Adipocyte (in vitro differentiated cells): ENCODE results near the gene FCGR3A.
"Not testable (repeated sequence)": the region's sequence is repeated elsewhere in the genome, so short reads cannot be mapped to it uniquely, and the experiment has no call there.

Experiments used
- DNase-seq: peaks from one replicate; pipeline ENCODE4 v3.0.0-alpha.2; 2015; ENCODE audit warnings: low read depth
- H3K27me3 ChIP-seq: replicated peaks from 2 replicates; pipeline ENCODE4 v1.7.0; 2013; ENCODE audit warnings: mild to moderate bottlenecking, low read length, moderate library complexity; ENCODE audit not compliant: control insufficient read depth, insufficient read depth
- H3K36me3 ChIP-seq: 2 replicates; pipeline ENCODE4 v1.7.0; 2013; ENCODE audit warnings: low read length, mild to moderate bottlenecking, moderate library complexity; ENCODE audit not compliant: control insufficient read depth, insufficient read depth, severe bottlenecking
- H3K4me1 ChIP-seq: 2 replicates; pipeline ENCODE4 v1.7.0; 2013; ENCODE audit warnings: mild to moderate bottlenecking, low read length, moderate library complexity; ENCODE audit not compliant: control insufficient read depth, insufficient read depth
- H3K4me3 ChIP-seq: 2 replicates; pipeline ENCODE4 v1.7.0; 2013; ENCODE audit warnings: mild to moderate bottlenecking, low read length, moderate library complexity
- H3K9ac ChIP-seq: 2 replicates; pipeline ENCODE4 v1.7.0; 2013; ENCODE audit warnings: mild to moderate bottlenecking, low read length, moderate library complexity
- H3K9me3 ChIP-seq: 2 replicates; pipeline ENCODE4 v1.7.0; 2013; ENCODE audit warnings: mild to moderate bottlenecking, low read length, moderate library complexity; ENCODE audit not compliant: control insufficient read depth

Gene FCGR3A

DNA sequence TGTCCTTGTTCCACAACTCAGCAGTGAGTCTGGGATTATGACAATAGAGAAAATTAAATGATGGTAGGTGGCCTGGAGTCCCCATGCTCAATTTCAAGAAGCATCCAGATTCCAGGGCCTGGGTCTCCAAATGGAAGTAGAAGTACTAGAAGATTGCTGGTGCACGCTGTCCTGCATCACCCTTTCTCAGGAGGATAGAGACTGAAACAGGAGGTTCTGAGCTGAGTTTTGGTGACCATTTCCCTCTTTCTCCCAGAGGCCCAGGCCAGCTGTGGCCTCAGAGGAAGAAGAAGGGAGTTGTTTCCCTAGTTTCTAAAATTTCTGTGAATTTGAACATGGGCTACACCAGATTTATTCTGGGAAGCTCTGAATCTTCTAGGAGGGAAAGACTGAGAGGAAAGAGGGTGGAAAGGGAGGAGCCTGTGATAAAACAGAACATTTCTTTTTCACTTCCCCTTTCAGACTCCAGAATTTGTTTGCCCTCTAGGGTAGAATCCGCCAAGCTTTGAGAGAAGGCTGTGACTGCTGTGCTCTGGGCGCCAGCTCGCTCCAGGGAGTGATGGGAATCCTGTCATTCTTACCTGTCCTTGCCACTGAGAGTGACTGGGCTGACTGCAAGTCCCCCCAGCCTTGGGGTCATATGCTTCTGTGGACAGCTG is 31.4 kb upstream of the FCGR3A start:
- H3K4me1 ChIP-seq, H3K9me3 ChIP-seq, DNase-seq, H3K36me3 ChIP-seq, H3K4me3 ChIP-seq, H3K9ac ChIP-seq, H3K27me3 ChIP-seq: not testable (repeated sequence)

DNA sequence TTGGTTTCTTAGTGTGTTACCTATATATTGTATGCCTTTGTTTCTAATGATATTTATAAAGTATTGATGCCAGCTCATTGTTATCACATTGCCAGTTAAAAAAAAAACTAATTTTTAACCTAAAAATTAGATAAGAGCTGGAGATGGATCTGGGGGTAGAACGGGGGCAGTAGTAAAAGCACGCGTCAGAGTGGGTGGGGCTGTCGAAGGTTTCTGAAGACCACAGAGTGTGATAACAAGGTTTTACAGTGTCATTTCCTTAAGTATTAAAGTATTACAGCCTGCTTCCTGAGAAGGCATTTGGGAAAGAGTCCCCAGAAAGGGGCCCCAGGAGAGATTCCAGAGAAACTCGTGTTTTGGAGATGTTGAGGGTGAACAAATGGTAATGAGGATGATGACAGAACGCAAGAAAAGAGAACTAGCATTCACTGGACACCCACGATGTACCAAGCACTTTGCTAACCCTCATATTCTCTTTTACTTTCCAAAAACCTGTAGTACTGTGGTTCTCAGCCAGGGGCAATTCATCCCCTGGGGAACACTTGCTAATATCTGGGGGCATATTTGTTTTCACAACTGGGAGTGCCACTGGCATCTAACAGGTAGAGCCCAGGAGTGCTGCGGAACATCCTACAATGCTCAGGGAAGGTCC is 30.4 kb upstream of the FCGR3A start:
- not testable (repeated sequence) for H3K4me1 ChIP-seq, H3K9me3 ChIP-seq, H3K36me3 ChIP-seq, H3K9ac ChIP-seq, H3K4me3 ChIP-seq, DNase-seq, H3K27me3 ChIP-seq

DNA sequence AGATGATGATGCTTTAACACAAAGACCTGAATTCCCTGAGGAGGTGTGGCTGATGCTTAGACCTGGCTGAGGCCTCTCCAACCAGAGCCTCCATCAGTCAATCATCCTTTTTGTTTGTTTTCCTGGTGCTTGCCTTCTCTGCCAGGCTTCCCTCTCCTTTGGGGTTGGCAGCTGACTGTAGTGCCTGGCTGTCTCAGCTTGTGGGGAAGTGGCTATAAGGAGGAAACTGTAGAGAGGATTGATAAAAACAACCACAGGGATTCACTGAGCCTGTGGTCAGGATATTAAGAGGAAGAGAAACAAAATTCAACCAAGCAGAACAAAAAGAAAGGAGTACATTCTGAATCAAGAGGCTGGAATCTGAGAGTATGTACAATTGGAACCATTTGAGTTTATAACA is 27.1 kb upstream of the FCGR3A start:
- not testable (repeated sequence) for H3K4me3 ChIP-seq, H3K9ac ChIP-seq, H3K36me3 ChIP-seq, H3K9me3 ChIP-seq, H3K27me3 ChIP-seq, DNase-seq, H3K4me1 ChIP-seq

- not testable (repeated sequence) for H3K9me3 ChIP-seq, H3K4me1 ChIP-seq, DNase-seq, H3K4me3 ChIP-seq, H3K36me3 ChIP-seq, H3K27me3 ChIP-seq, H3K9ac ChIP-seq
Observed at GRCh38 chr1:161571703-161572102, 22.1 kb upstream of the FCGR3A start.

DNA sequence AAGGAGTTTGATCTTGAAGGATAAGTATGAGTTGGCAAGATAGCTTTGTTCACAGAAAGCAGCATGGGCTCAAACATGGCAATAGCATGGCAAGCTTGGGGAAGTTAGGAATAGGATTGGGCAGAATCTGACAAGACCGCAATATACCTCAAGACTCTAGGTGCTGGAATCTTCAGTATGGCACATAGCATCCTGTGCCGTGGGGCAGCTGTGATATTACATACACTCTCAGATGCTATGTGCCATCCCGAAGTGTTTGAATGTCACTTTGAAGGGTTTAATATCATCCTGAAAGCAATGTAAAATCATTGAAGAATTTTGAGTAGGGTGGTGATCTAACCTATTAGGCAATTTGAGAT is 17.0 kb upstream of the FCGR3A start:
- not testable (repeated sequence) for H3K27me3 ChIP-seq

GRCh38 chr1:161563522-161563921 is 13.9 kb upstream of the FCGR3A start:
- not testable (repeated sequence) for H3K36me3 ChIP-seq, H3K4me3 ChIP-seq, H3K9me3 ChIP-seq, H3K27me3 ChIP-seq, H3K9ac ChIP-seq, DNase-seq, H3K4me1 ChIP-seq

More for the DNA sequence above, 17.0 kb upstream of the FCGR3A start:
- not testable (repeated sequence) for H3K36me3 ChIP-seq, H3K9me3 ChIP-seq, H3K4me3 ChIP-seq, H3K9ac ChIP-seq, H3K4me1 ChIP-seq, DNase-seq

GRCh38 chr1:161562441-161562840 is 12.8 kb upstream of the FCGR3A start:
- not testable (repeated sequence) for DNase-seq, H3K4me3 ChIP-seq, H3K4me1 ChIP-seq, H3K36me3 ChIP-seq, H3K9me3 ChIP-seq, H3K9ac ChIP-seq, H3K27me3 ChIP-seq

DNA sequence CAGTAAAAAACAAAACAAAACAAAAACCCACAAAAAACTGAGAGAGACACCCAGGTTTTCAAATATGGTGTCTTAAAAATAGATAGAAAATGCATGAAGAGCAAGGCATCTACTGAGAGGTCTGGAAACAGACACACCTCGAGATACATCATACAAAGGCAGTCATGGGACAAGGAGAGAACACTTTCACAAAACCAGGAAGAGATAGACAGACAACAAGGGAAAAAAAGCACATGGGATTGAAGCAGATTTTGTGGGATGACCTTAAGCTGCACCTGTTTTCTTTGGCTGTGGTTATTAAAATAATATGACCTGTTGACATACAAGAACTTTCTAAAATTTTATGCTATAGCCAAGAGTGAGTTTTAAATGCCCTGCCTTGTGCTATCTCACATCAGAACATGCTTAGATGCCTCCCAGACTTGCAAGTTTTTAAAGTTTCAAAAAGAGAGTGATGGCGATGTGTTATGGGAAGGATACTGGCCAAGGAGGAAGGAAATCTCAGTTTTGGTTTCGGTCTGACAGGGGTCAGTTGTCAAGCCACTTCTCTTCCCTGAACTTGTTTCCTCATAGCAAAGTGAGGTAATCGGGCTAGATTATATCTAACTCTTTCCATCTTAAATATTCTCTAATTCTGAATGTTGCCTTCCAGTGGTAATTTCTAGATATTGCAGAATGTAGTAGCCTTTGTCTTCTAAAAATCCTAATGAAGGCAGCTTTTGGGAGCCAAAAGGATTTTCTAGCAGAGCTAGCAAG is 11.5 kb upstream of the FCGR3A start:
- H3K9me3 ChIP-seq, H3K4me1 ChIP-seq, H3K27me3 ChIP-seq, H3K4me3 ChIP-seq, H3K9ac ChIP-seq, H3K36me3 ChIP-seq, DNase-seq: not testable (repeated sequence)

DNA sequence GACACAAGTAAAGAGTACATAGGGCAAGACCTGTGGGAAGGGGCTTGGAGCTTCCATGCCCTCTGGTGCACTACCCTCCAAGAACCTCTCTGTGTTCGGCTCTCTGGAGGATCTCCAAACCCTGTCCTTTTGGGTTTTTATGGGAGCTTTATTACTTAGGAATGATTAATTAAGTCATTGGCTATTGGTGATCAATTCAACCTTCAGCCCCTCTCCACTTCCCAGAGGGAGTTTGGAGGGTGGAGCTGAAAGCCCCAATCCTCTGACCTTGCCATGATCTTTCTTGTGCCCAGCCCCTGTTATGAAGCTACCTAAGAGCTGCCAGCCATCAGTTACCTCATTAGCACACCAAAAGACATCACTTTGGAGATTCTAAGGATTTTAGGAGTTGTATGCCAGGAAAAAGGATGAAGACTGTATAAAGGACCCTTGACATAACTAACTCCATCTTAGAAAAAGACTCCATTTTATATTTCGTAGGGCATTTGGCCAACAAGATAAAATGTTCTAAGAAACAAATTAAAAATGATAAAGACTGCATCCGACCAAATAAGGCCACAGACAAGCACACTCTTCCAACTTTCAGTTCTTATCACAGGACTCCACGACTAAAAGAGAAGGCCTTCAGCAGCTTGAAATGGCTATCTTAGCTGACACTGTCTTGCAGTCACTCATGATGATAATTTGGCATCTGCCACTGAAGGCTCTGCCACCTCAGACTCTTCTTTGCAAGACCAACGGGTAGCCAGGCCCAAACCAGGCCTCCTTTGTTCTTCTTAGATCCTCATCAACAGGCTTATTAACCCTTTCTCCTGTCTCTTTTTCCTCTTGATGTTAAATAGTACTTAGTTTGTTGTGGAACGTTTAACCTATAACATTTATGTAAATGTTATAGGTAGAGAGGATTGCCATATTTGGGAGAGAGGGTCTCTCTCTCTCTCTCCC is 8.2 kb upstream of the FCGR3A start:
- not testable (repeated sequence) for H3K27me3 ChIP-seq, H3K4me3 ChIP-seq, DNase-seq, H3K36me3 ChIP-seq, H3K9me3 ChIP-seq, H3K4me1 ChIP-seq, H3K9ac ChIP-seq

DNA sequence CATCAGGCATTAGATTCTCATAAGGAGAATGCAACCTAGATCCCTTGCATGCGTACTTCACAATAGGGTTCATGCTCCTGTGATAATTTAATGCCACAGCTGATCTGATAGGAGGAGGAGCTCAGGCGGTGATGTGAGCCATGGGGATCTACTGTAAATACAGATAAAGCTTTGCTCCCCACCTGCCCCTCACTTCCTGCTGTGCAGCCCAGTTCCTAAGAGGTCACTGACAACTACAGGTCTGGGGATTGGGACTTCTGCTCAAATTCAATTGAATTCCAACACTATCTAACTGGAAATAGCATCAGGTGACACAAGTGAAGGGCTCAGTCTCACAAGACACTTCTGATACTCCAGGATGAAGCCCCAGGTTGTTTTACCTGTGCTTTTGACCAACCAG is 7.4 kb upstream of the FCGR3A start:
- not testable (repeated sequence) for H3K4me3 ChIP-seq, H3K9me3 ChIP-seq, H3K27me3 ChIP-seq, H3K9ac ChIP-seq, DNase-seq, H3K4me1 ChIP-seq, H3K36me3 ChIP-seq

GRCh38 chr1:161556143-161556542 is 6.5 kb upstream of the FCGR3A start:
- H3K27me3 ChIP-seq, H3K9me3 ChIP-seq, H3K4me1 ChIP-seq, H3K36me3 ChIP-seq, H3K4me3 ChIP-seq, DNase-seq, H3K9ac ChIP-seq: not testable (repeated sequence)
